Stimulated activated CD8-positive, alpha-beta memory T cell treated with anti-CD3 and anti-CD28 coated beads, Interleukin-15, amount 100 ng/mL, for 4 hours (primary cell): ENCODE results near the gene KLHL35.
A peak's percentile ranks its signal among the peaks of the same experiment; 100 is the strongest.

ENCODE experiments used
- DNase-seq, 2 donors: peaks; one replicate each; pipeline ENCODE4 v3.0.0-alpha.2; 2020; ENCODE audit warnings: low read depth in 2 of 2

Gene KLHL35

GRCh38 chr11:75442161-75442885 lies 9.3 kb upstream of the KLHL35 start:
- DNase-seq: no peak

- no peak for DNase-seq
Observed at GRCh38 chr11:75441804-75442132, 8.8 kb upstream of the KLHL35 start.

- no peak for DNase-seq
Observed at GRCh38 chr11:75440960-75441803, 8.2 kb upstream of the KLHL35 start.

GRCh38 chr11:75439495-75440120 lies 6.6 kb upstream of the KLHL35 start:
- no peak for DNase-seq

GRCh38 chr11:75439026-75439425 lies 6.0 kb upstream of the KLHL35 start:
- DNase-seq: no peak

GRCh38 chr11:75437966-75438659 lies 5.1 kb upstream of the KLHL35 start:
- DNase-seq: no peak

- no peak for DNase-seq
Observed at GRCh38 chr11:75436806-75437205, 3.8 kb upstream of the KLHL35 start.

GRCh38 chr11:75435571-75435925 lies 2.5 kb upstream of the KLHL35 start:
- no peak for DNase-seq

GRCh38 chr11:75434886-75435570 lies 2.0 kb upstream of the KLHL35 start:
- DNase-seq: no peak

GRCh38 chr11:75434051-75434450 lies 1.0 kb upstream of the KLHL35 start:
- no peak for DNase-seq

GRCh38 chr11:75433443-75433842 lies 440 bp upstream of the KLHL35 start:
- no peak for DNase-seq

GRCh38 chr11:75431533-75432525 lies 1.2 kb downstream of the KLHL35 start:
- DNase-seq: no peak

GRCh38 chr11:75430714-75431532 lies 2.1 kb downstream of the KLHL35 start:
- DNase-seq: no peak

GRCh38 chr11:75429902-75430713 lies 2.9 kb downstream of the KLHL35 start:
- peak in 1 of 2 donors; percentile 46 for DNase-seq

- no peak for DNase-seq
Observed at GRCh38 chr11:75429641-75429901, 3.4 kb downstream of the KLHL35 start.

- no peak for DNase-seq
Observed at GRCh38 chr11:75428989-75429640, 3.9 kb downstream of the KLHL35 start.

- DNase-seq: peak; percentile 15 to 63
Observed at GRCh38 chr11:75428281-75428724, 4.7 kb downstream of the KLHL35 start.

- DNase-seq: no peak
Observed at GRCh38 chr11:75427181-75427580, 5.8 kb downstream of the KLHL35 start.
